Measurements from ENCODE around the gene ATOH8.

Gene ATOH8

GRCh38 chr2:85755122-85756027, 1.6 kb downstream of the ATOH8 start:
- no peak for DNase-seq

- DNase-seq: no peak
Observed at GRCh38 chr2:85756195-85756594, 2.4 kb downstream of the ATOH8 start.

- no peak for DNase-seq
Observed at GRCh38 chr2:85756822-85757435, 3.1 kb downstream of the ATOH8 start.

GRCh38 chr2:85757860-85758259, 4.1 kb downstream of the ATOH8 start:
- no peak for DNase-seq

GRCh38 chr2:85758361-85759256, 4.8 kb downstream of the ATOH8 start:
- no peak for DNase-seq

GRCh38 chr2:85759257-85759613, 5.4 kb downstream of the ATOH8 start:
- no peak for DNase-seq

- no peak for DNase-seq
Observed at GRCh38 chr2:85760371-85760770, 6.6 kb downstream of the ATOH8 start.

- DNase-seq: no peak
Observed at GRCh38 chr2:85760872-85761271, 7.1 kb downstream of the ATOH8 start.

- no peak for DNase-seq
Observed at GRCh38 chr2:85761512-85761944, 7.7 kb downstream of the ATOH8 start.

- DNase-seq: no peak
Observed at GRCh38 chr2:85761946-85762345, 8.2 kb downstream of the ATOH8 start.

GRCh38 chr2:85763132-85763531, 9.3 kb downstream of the ATOH8 start:
- no peak for DNase-seq

GRCh38 chr2:85763831-85764230, 10.0 kb downstream of the ATOH8 start:
- no peak for DNase-seq

- DNase-seq: no peak
Observed at GRCh38 chr2:85765081-85765731, 11.4 kb downstream of the ATOH8 start.

- no peak for DNase-seq
Observed at GRCh38 chr2:85766229-85766628, 12.4 kb downstream of the ATOH8 start.

GRCh38 chr2:85767803-85768665, 14.2 kb downstream of the ATOH8 start:
- DNase-seq: no peak

GRCh38 chr2:85768713-85769112, 14.9 kb downstream of the ATOH8 start:
- no peak for DNase-seq

GRCh38 chr2:85769236-85769982, 15.6 kb downstream of the ATOH8 start:
- no peak for DNase-seq

GRCh38 chr2:85769983-85770362, 16.2 kb downstream of the ATOH8 start:
- no peak for DNase-seq

GRCh38 chr2:85770369-85770768, 16.6 kb downstream of the ATOH8 start:
- no peak for DNase-seq

GRCh38 chr2:85770786-85771409, 17.1 kb downstream of the ATOH8 start:
- no peak for DNase-seq

- no peak for DNase-seq
Observed at GRCh38 chr2:85771486-85771885, 17.7 kb downstream of the ATOH8 start.
